Measurements from ENCODE around the gene RUNX2. TPM values are rescaled to one million over a fixed set of nuclear protein-coding genes. Genes with fewer than 3 reads are reported as not detected.
"Not testable (repeated sequence)": the region's sequence is repeated elsewhere in the genome, so short reads cannot be mapped to it uniquely, and the experiment has no call there.

The RUNX2 gene
- polyA plus RNA-seq, 1 donor from 2014 or later: not detected

GRCh38 chr6:45466686-45467085 lies 138.6 kb downstream of the RUNX2 start:
- Histone ChIP-seq H3K9me2 (ENCODE audit: insufficient read depth, low read length) (peaks cover 3% of the 10 kb centered on the region), H3K27me3 (ENCODE audit: insufficient read depth, low read depth, low read length) (no peaks in the 10 kb centered on the region), H2AFZ (ENCODE audit: low read depth, low read length) (no peak overlapping the region), H3K79me2 (replicated peaks; ENCODE audit: insufficient read depth, low read length) (no peaks in the 10 kb centered on the region), H3K4me3 (ENCODE audit: low read length) (no peak overlapping the region), H3K36me3 (ENCODE audit: insufficient read depth, low read length) (no peaks in the 10 kb centered on the region), H4K20me1 (ENCODE audit: insufficient read depth) (no peaks in the 10 kb centered on the region), H3F3A (ENCODE audit: insufficient read depth, low read length, poor library complexity, severe bottlenecking) (no peaks in the 10 kb centered on the region), H3K9ac (ENCODE audit: low read length) (no peak overlapping the region), H3K27ac (ENCODE audit: low read length) (no peak overlapping the region), H3K4me2 (ENCODE audit: low read length) (no peak overlapping the region), H3K9me3 (ENCODE audit: low read length) (no peaks in the 10 kb centered on the region)
- no peak for TF ChIP-seq RAD21 (conservative IDR thresholded peaks at IDR 0.05)
- TF ChIP-seq CTCF (IDR thresholded peaks at IDR 0.05; ENCODE audit: poor library complexity, severe bottlenecking): no peak

DNA sequence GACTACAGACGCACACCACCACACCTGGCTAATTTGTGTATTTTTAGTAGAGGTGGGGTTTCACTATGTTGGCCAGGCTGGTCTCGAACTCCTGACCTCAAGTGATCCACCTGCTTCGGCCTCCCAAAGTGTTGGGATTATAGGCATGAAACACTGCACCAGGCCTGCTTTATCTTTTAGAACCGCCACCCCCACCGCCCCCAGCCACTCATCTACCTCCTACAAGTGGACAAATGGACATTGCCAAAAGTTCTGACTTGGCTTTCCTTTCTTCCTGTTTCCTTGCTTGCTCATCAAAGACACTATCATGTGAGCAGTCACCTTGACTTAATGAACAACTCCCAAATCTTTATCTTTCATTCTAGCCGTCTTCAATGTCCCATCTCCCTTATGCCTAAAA lies 139.3 kb downstream of the RUNX2 start:
- H3K27me3 ChIP-seq (ENCODE audit: insufficient read depth, low read depth, low read length); H3K9ac ChIP-seq (ENCODE audit: low read length); H2AFZ ChIP-seq (ENCODE audit: low read depth, low read length); H3K36me3 ChIP-seq (ENCODE audit: insufficient read depth, low read length); H3K4me2 ChIP-seq (ENCODE audit: low read length); H3K9me3 ChIP-seq (ENCODE audit: low read length); H3F3A ChIP-seq (ENCODE audit: insufficient read depth, low read length, poor library complexity, severe bottlenecking); H3K79me2 ChIP-seq (replicated peaks; ENCODE audit: insufficient read depth, low read length); H3K9me2 ChIP-seq (ENCODE audit: insufficient read depth, low read length); H3K27ac ChIP-seq (ENCODE audit: low read length); H4K20me1 ChIP-seq (ENCODE audit: insufficient read depth); H3K4me3 ChIP-seq (ENCODE audit: low read length): not testable (repeated sequence)

DNA sequence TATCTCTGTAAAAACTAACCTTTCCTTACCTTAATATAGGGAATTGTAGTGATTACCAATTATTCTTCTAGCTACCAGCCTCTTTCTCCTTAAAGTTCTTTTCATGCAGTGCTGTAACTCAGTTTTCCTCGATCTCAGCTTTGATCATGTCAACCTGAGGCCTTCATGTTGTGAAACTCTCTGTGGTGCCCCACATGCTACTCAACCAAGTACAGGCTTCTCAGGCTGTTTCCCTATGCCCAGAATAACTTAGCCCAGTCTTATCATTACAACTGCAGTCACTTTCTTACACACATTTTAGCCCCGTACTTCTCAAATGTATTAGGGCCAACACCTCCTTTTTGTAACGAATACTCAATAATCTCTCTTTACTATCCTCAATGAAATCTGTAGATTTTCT lies 139.7 kb downstream of the RUNX2 start:
- Histone ChIP-seq H3K4me3 (ENCODE audit: low read length) (no peak overlapping the region), H3K27me3 (ENCODE audit: insufficient read depth, low read depth, low read length) (no peaks in the 10 kb centered on the region), H3K9me2 (ENCODE audit: insufficient read depth, low read length) (peaks cover 3% of the 10 kb centered on the region), H3K4me2 (ENCODE audit: low read length) (no peak overlapping the region), H3K9me3 (ENCODE audit: low read length) (no peaks in the 10 kb centered on the region), H3K9ac (ENCODE audit: low read length) (no peak overlapping the region), H4K20me1 (ENCODE audit: insufficient read depth) (no peaks in the 10 kb centered on the region), H3K79me2 (replicated peaks; ENCODE audit: insufficient read depth, low read length) (no peaks in the 10 kb centered on the region), H2AFZ (ENCODE audit: low read depth, low read length) (no peak overlapping the region), H3K27ac (ENCODE audit: low read length) (no peak overlapping the region), H3K36me3 (ENCODE audit: insufficient read depth, low read length) (no peaks in the 10 kb centered on the region), H3F3A (ENCODE audit: insufficient read depth, low read length, poor library complexity, severe bottlenecking) (no peaks in the 10 kb centered on the region)
- TF ChIP-seq RAD21 (conservative IDR thresholded peaks at IDR 0.05): no peak
- TF ChIP-seq EP300 (conservative IDR thresholded peaks at IDR 0.05; ENCODE audit: poor library complexity, severe bottlenecking): no peak
- TF ChIP-seq REST (IDR thresholded peaks at IDR 0.05; ENCODE audit: borderline replicate concordance): no peak
- TF ChIP-seq MXI1 (conservative IDR thresholded peaks at IDR 0.05; ENCODE audit: poor library complexity, severe bottlenecking): no peak
- TF ChIP-seq POLR2AphosphoS5 (IDR thresholded peaks at IDR 0.05): no peak
- TF ChIP-seq SMC3 (conservative IDR thresholded peaks at IDR 0.05; ENCODE audit: poor library complexity): no peak
- no peak for TF ChIP-seq CTCF (IDR thresholded peaks at IDR 0.05; ENCODE audit: poor library complexity, severe bottlenecking)
- TF ChIP-seq TAF1 (IDR thresholded peaks at IDR 0.05; ENCODE audit: low read depth): no peak
- TF ChIP-seq EZH2 (IDR thresholded peaks at IDR 0.05; ENCODE audit: borderline replicate concordance, insufficient read depth, low read length, poor library complexity, severe bottlenecking): no peak
